ENCODE results near the gene NET1.

The NET1 gene

GRCh38 chr10:5381187-5381586 lies 31.2 kb upstream of the NET1 start:
- no peak for DNase-seq (ENCODE audit: low spot score in 2 of 2)
- Histone ChIP-seq H3K4me3 (no peak overlapping the region), H3K9me3 (no peaks in the 10 kb centered on the region), H3K27me3 (ENCODE audit: low read depth) (no peaks in the 10 kb centered on the region), H3K36me3 (replicated peaks) (no peaks in the 10 kb centered on the region), H3K4me1 (no peaks in the 10 kb centered on the region)
- in situ Hi-C loops (cut with MboI; ENCODE audit: low sequenced_read_pairs), result loop anchor here (25.0 kb wide), 1 partner anchor 544 kb away; the partner anchor contains the start of gene AKR1E2

- no peak overlapping the region for H3K4me3 ChIP-seq
- in situ Hi-C loops (cut with MboI; ENCODE audit: low sequenced_read_pairs), result loop anchor here (25.0 kb wide), 1 partner anchor 548 kb away; the partner anchor contains the start of gene AKR1E2
Measured at GRCh38 chr10:5385224-5385623, 27.1 kb upstream of the NET1 start.

GRCh38 chr10:5387169-5387568 lies 25.2 kb upstream of the NET1 start:
- in situ Hi-C loops (cut with MboI; ENCODE audit: low sequenced_read_pairs), result loop anchor here (25.0 kb wide), 1 partner anchor 550 kb away; the partner anchor contains the start of gene AKR1E2

More at GRCh38 chr10:5385224-5385623, 27.1 kb upstream of the NET1 start:
- Histone ChIP-seq H3K36me3 (replicated peaks) (no peaks in the 10 kb centered on the region), H3K27me3 (ENCODE audit: low read depth) (no peaks in the 10 kb centered on the region), H3K9me3 (no peaks in the 10 kb centered on the region), H3K4me1 (no peaks in the 10 kb centered on the region)
- DNase-seq (ENCODE audit: low spot score in 2 of 2), result no peak

GRCh38 chr10:5390607-5391205 lies 21.7 kb upstream of the NET1 start:
- no peak for DNase-seq (ENCODE audit: low spot score in 2 of 2)
- no peaks in the 10 kb centered on the region for H3K4me1 ChIP-seq
- in situ Hi-C loops (cut with MboI; ENCODE audit: low sequenced_read_pairs), result loop anchor here (25.0 kb wide), 1 partner anchor 553 kb away; the partner anchor contains the start of gene AKR1E2
- no peak overlapping the region for H3K4me3 ChIP-seq
- H3K9me3 ChIP-seq, result no peaks in the 10 kb centered on the region
- H3K27me3 ChIP-seq (ENCODE audit: low read depth), result no peaks in the 10 kb centered on the region
- H3K36me3 ChIP-seq (replicated peaks), result no peaks in the 10 kb centered on the region

More at GRCh38 chr10:5387169-5387568, 25.2 kb upstream of the NET1 start:
- H3K27me3 ChIP-seq (ENCODE audit: low read depth), result no peaks in the 10 kb centered on the region
- H3K4me1 ChIP-seq, result no peaks in the 10 kb centered on the region
- H3K4me3 ChIP-seq, result no peak overlapping the region
- DNase-seq (ENCODE audit: low spot score in 2 of 2), result no peak
- H3K36me3 ChIP-seq (replicated peaks), result no peaks in the 10 kb centered on the region
- no peaks in the 10 kb centered on the region for H3K9me3 ChIP-seq

- Histone ChIP-seq H3K36me3 (replicated peaks) (no peaks in the 10 kb centered on the region), H3K4me1 (no peaks in the 10 kb centered on the region), H3K27me3 (ENCODE audit: low read depth) (no peaks in the 10 kb centered on the region), H3K4me3 (no peak overlapping the region), H3K9me3 (no peaks in the 10 kb centered on the region)
- in situ Hi-C loops (cut with MboI; ENCODE audit: low sequenced_read_pairs), result loop anchor here (25.0 kb wide), 1 partner anchor 554 kb away; the partner anchor contains the start of gene AKR1E2
- DNase-seq (ENCODE audit: low spot score in 2 of 2), result no peak
Measured at GRCh38 chr10:5391790-5392189, 20.6 kb upstream of the NET1 start.

GRCh38 chr10:5393529-5393928 lies 18.8 kb upstream of the NET1 start:
- no peaks in the 10 kb centered on the region for H3K9me3 ChIP-seq
- H3K27me3 ChIP-seq (ENCODE audit: low read depth), result no peaks in the 10 kb centered on the region
- in situ Hi-C loops (cut with MboI; ENCODE audit: low sequenced_read_pairs), result loop anchor here (25.0 kb wide), 1 partner anchor 556 kb away; the partner anchor contains the start of gene AKR1E2
- H3K4me1 ChIP-seq, result no peaks in the 10 kb centered on the region
- H3K36me3 ChIP-seq (replicated peaks), result no peaks in the 10 kb centered on the region
- DNase-seq (ENCODE audit: low spot score in 2 of 2), result no peak
- no peak overlapping the region for H3K4me3 ChIP-seq

GRCh38 chr10:5395168-5395567 lies 17.2 kb upstream of the NET1 start:
- H3K36me3 ChIP-seq (replicated peaks), result no peaks in the 10 kb centered on the region
- H3K27me3 ChIP-seq (ENCODE audit: low read depth), result no peaks in the 10 kb centered on the region
- in situ Hi-C loops (cut with MboI; ENCODE audit: low sequenced_read_pairs), result loop anchor here (25.0 kb wide), 1 partner anchor 558 kb away; the partner anchor contains the start of gene AKR1E2

GRCh38 chr10:5396556-5397300 lies 15.6 kb upstream of the NET1 start:
- DNase-seq (ENCODE audit: low spot score in 2 of 2), result no peak
- Histone ChIP-seq H3K4me3 (no peak overlapping the region), H3K4me1 (no peaks in the 10 kb centered on the region), H3K9me3 (no peaks in the 10 kb centered on the region), H3K27me3 (ENCODE audit: low read depth) (no peaks in the 10 kb centered on the region), H3K36me3 (replicated peaks) (no peaks in the 10 kb centered on the region)
- in situ Hi-C loops (cut with MboI; ENCODE audit: low sequenced_read_pairs), result loop anchor here (25.0 kb wide), 1 partner anchor 559 kb away; the partner anchor contains the start of gene AKR1E2

More at GRCh38 chr10:5395168-5395567, 17.2 kb upstream of the NET1 start:
- H3K9me3 ChIP-seq, result no peaks in the 10 kb centered on the region
- H3K4me1 ChIP-seq, result no peaks in the 10 kb centered on the region
- no peak for DNase-seq (ENCODE audit: low spot score in 2 of 2)
- no peak overlapping the region for H3K4me3 ChIP-seq

- no peaks in the 10 kb centered on the region for H3K4me1 ChIP-seq
- DNase-seq (ENCODE audit: low spot score in 2 of 2), result no peak
- no peaks in the 10 kb centered on the region for H3K36me3 ChIP-seq (replicated peaks)
- H3K27me3 ChIP-seq (ENCODE audit: low read depth), result no peaks in the 10 kb centered on the region
- H3K4me3 ChIP-seq, result no peak overlapping the region
- H3K9me3 ChIP-seq, result no peaks in the 10 kb centered on the region
- in situ Hi-C loops (cut with MboI; ENCODE audit: low sequenced_read_pairs), result loop anchor here (25.0 kb wide), 1 partner anchor 562 kb away; the partner anchor contains the start of gene AKR1E2
Measured at GRCh38 chr10:5399332-5399731, 13.0 kb upstream of the NET1 start.

- no peaks in the 10 kb centered on the region for H3K27me3 ChIP-seq (ENCODE audit: low read depth)
- no peak overlapping the region for H3K4me3 ChIP-seq
- no peaks in the 10 kb centered on the region for H3K9me3 ChIP-seq
- H3K4me1 ChIP-seq, result no peaks in the 10 kb centered on the region
- H3K36me3 ChIP-seq (replicated peaks), result no peaks in the 10 kb centered on the region
- no peak for DNase-seq (ENCODE audit: low spot score in 2 of 2)
- in situ Hi-C loops (cut with MboI; ENCODE audit: low sequenced_read_pairs), result no loop called here
Measured at GRCh38 chr10:5400468-5401240, 11.7 kb upstream of the NET1 start.

GRCh38 chr10:5402798-5403197 lies 9.6 kb upstream of the NET1 start:
- H3K4me1 ChIP-seq, result no peaks in the 10 kb centered on the region

GRCh38 chr10:5404208-5405041 lies 7.9 kb upstream of the NET1 start, which contains the start of gene TUBAL3:
Gene TUBAL3, minus strand, starts transcription at chr10:5404828. Its CDS starts 36 bp downstream, at chr10:5404792.
- no peak for DNase-seq (ENCODE audit: low spot score in 2 of 2)
- Histone ChIP-seq H3K4me1 (no peaks in the 10 kb centered on the region), H3K36me3 (replicated peaks) (no peaks in the 10 kb centered on the region), H3K9me3 (peaks cover 8% of the 10 kb centered on the region; the same call in 1 of the 2 replicates), H3K4me3 (no peak within 1 kb of the TSS), H3K27me3 (ENCODE audit: low read depth) (no peaks in the 10 kb centered on the region)
- in situ Hi-C loops (cut with MboI; ENCODE audit: low sequenced_read_pairs), result no loop called here

More at GRCh38 chr10:5402798-5403197, 9.6 kb upstream of the NET1 start:
- in situ Hi-C loops (cut with MboI; ENCODE audit: low sequenced_read_pairs), result no loop called here
- no peaks in the 10 kb centered on the region for H3K27me3 ChIP-seq (ENCODE audit: low read depth)
- DNase-seq (ENCODE audit: low spot score in 2 of 2), result no peak
- no peak overlapping the region for H3K4me3 ChIP-seq
- no peaks in the 10 kb centered on the region for H3K36me3 ChIP-seq (replicated peaks)
- H3K9me3 ChIP-seq, result peaks cover 8% of the 10 kb centered on the region; the same call in 1 of the 2 replicates

All from HAP-1 (cell line).